SK-N-SH treated with all-trans-retinoic acid at 6 μM for 48 hours (cell line): ENCODE data around the gene RGS9.

ENCODE experiments used
- ATAC-seq: fragments of 200-7000 bp; cut with Tn5 transposase; 3 replicates; pipeline ENCODE4 v1.9.1; 2020; ENCODE audit warnings: mild to moderate bottlenecking, moderate library complexity
- ARNTL ChIP-seq: fragments of 450-650 bp; formaldehyde crosslinking; IDR thresholded peaks from 2 replicates; pipeline ENCODE4 v1.5.0; 2020; ENCODE audit warnings: low read depth, mild to moderate bottlenecking, moderate library complexity, borderline replicate concordance
- BACH2 ChIP-seq: fragments of 250-450 bp; sonication (Bioruptor Pico); IDR thresholded peaks from 2 replicates; pipeline ENCODE4 v1.9.0; 2021; ENCODE audit warnings: mild to moderate bottlenecking, borderline replicate concordance
- CSDC2 ChIP-seq: fragments of 250-450 bp; sonication (Bioruptor Pico); IDR thresholded peaks from 2 replicates; pipeline ENCODE4 v1.5.0; 2020; ENCODE audit warnings: mild to moderate bottlenecking, moderate library complexity
- ESRRG ChIP-seq: fragments of 250-450 bp; sonication (Bioruptor Pico); IDR thresholded peaks from 2 replicates; pipeline ENCODE4 v1.6.1; 2021; ENCODE audit warnings: mild to moderate bottlenecking
- GLIS3 ChIP-seq: fragments of 250-450 bp; sonication (Bioruptor Pico); IDR thresholded peaks from 2 replicates; pipeline ENCODE4 v1.5.0; 2020; ENCODE audit warnings: mild to moderate bottlenecking, moderate library complexity
- ISL1 ChIP-seq: fragments of 250-450 bp; sonication (Bioruptor Pico); IDR thresholded peaks from 2 replicates; pipeline ENCODE4 v2.1.2; 2022; ENCODE audit warnings: mild to moderate bottlenecking, moderate library complexity
- OSR1 ChIP-seq: fragments of 250-450 bp; sonication (Bioruptor Pico); IDR thresholded peaks from 2 replicates; pipeline ENCODE4 v1.8.0; 2022; ENCODE audit warnings: moderate library complexity, mild to moderate bottlenecking, inconsistent platforms
- PPARA ChIP-seq: fragments of 250-450 bp; sonication (Bioruptor Pico); IDR thresholded peaks from 2 replicates; pipeline ENCODE4 v1.5.0; 2020; ENCODE audit warnings: mild to moderate bottlenecking, borderline replicate concordance
- RARB ChIP-seq: fragments of 250-450 bp; sonication (Bioruptor Pico); IDR thresholded peaks from 2 replicates; pipeline ENCODE4 v1.8.0; 2021; ENCODE audit warnings: mild to moderate bottlenecking, moderate library complexity
- SNAI2 ChIP-seq: fragments of 250-450 bp; sonication (Bioruptor Pico); IDR thresholded peaks from 2 replicates; pipeline ENCODE4 v1.5.0; 2020; ENCODE audit warnings: mild to moderate bottlenecking, moderate library complexity
- TCF4 ChIP-seq: fragments of 250-450 bp; sonication (Bioruptor Pico); IDR thresholded peaks from 2 replicates; pipeline ENCODE4 v1.8.0; 2021; ENCODE audit warnings: mild to moderate bottlenecking, moderate library complexity, borderline replicate concordance
- TOX ChIP-seq: fragments of 250-450 bp; sonication (Bioruptor Pico); IDR thresholded peaks from 2 replicates; pipeline ENCODE4 v1.8.0; 2021; ENCODE audit warnings: mild to moderate bottlenecking, moderate library complexity, borderline replicate concordance
- ZC3H10 ChIP-seq: fragments of 250-450 bp; sonication (Bioruptor Pico); IDR thresholded peaks from 2 replicates; pipeline ENCODE4 v1.5.1; 2021; ENCODE audit warnings: mild to moderate bottlenecking, moderate library complexity
- ZFP3 ChIP-seq: fragments of 250-450 bp; sonication (Bioruptor Pico); IDR thresholded peaks from 2 replicates; pipeline ENCODE4 v1.5.0; 2020; ENCODE audit warnings: mild to moderate bottlenecking, moderate library complexity
- ZFP30 ChIP-seq: fragments of 450-650 bp; formaldehyde crosslinking; IDR thresholded peaks from 2 replicates; pipeline ENCODE4 v1.5.0; 2022; ENCODE audit warnings: mild to moderate bottlenecking, moderate library complexity
- ZNF565 ChIP-seq: fragments of 450-650 bp; formaldehyde crosslinking; conservative IDR thresholded peaks from 2 replicates; pipeline ENCODE4 v1.5.0; 2020; ENCODE audit warnings: low read depth, mild to moderate bottlenecking, moderate library complexity
- ZNF70 ChIP-seq: fragments of 450-650 bp; formaldehyde crosslinking; IDR thresholded peaks from 2 replicates; pipeline ENCODE4 v1.5.0; 2020; ENCODE audit warnings: mild to moderate bottlenecking, moderate library complexity
- ZNF8 ChIP-seq: fragments of 450-650 bp; formaldehyde crosslinking; IDR thresholded peaks from 2 replicates; pipeline ENCODE4 v1.5.0; 2020; ENCODE audit warnings: mild to moderate bottlenecking, moderate library complexity
- TF ChIP-seq, protein P1 (sequence below): fragments of 250-450 bp; sonication (Bioruptor Pico); IDR thresholded peaks from 2 replicates; pipeline ENCODE4 v1.8.0; 2020; ENCODE audit warnings: mild to moderate bottlenecking, moderate library complexity, borderline replicate concordance
- TF ChIP-seq, protein P2 (sequence below): fragments of 250-450 bp; sonication (Bioruptor Pico); IDR thresholded peaks from 2 replicates; pipeline ENCODE4 v1.5.1; 2020; ENCODE audit warnings: low read depth, mild to moderate bottlenecking, moderate library complexity
- TF ChIP-seq, protein P3 (sequence below): fragments of 250-450 bp; sonication (Bioruptor Pico); IDR thresholded peaks from 2 replicates; pipeline ENCODE4 v1.5.0; 2020; ENCODE audit warnings: mild to moderate bottlenecking, moderate library complexity
- TF ChIP-seq, protein P4 (sequence below): fragments of 250-450 bp; sonication (Bioruptor Pico); IDR thresholded peaks from 2 replicates; pipeline ENCODE4 v1.8.0; 2021; ENCODE audit warnings: low read depth, mild to moderate bottlenecking, moderate library complexity, borderline replicate concordance
- TF ChIP-seq, protein P5 (sequence below): fragments of 250-450 bp; sonication (Bioruptor Pico); IDR thresholded peaks from 2 replicates; pipeline ENCODE4 v1.5.1; 2021; ENCODE audit warnings: mild to moderate bottlenecking, moderate library complexity

The RGS9 gene

DNA sequence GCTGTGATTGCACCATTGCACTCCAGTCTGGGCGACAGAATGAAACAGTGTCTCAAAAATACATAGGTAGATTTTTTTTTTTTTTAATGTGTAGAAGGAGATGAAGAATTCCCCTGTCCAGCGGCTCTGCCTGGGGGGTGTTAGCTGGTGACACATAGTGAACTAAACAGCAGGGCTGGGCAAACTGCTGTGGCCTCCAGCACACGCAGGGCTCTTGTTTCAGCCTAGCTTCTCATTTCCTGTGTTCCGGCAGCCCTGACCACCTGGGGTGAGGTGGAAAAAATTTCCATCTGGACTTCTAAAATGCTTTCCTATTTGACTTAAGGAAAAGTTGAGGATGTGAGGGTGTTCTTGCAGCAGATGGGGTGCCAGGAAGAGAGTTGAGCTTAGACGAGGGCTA lies 33.3 kb upstream of the RGS9 start (continued):
- no peak for TF ChIP-seq TCF4 (CRISPR knock-in tag)

DNA sequence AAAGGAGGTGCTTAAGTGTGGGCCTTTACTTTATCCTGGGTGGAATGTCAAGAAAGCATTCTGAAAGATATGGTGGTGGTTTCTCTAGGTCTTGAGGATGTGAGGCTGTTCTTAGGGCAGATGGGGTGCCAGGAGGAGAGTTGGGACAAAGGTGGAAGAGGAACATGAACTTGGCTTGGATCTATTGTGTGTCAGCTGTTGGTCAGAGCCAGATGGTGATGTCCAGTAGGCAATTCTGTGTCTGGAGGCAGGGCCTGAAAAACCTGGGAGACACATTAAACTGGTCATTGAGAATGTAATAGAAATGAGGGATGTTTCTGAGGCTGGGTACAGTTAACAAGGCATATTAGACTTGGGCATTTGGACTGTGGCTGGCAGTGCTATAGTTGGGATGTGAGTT lies 32.6 kb upstream of the RGS9 start:
- TF ChIP-seq GLIS3 (CRISPR knock-in tag), result no peak
- TF ChIP-seq, protein P1, sequence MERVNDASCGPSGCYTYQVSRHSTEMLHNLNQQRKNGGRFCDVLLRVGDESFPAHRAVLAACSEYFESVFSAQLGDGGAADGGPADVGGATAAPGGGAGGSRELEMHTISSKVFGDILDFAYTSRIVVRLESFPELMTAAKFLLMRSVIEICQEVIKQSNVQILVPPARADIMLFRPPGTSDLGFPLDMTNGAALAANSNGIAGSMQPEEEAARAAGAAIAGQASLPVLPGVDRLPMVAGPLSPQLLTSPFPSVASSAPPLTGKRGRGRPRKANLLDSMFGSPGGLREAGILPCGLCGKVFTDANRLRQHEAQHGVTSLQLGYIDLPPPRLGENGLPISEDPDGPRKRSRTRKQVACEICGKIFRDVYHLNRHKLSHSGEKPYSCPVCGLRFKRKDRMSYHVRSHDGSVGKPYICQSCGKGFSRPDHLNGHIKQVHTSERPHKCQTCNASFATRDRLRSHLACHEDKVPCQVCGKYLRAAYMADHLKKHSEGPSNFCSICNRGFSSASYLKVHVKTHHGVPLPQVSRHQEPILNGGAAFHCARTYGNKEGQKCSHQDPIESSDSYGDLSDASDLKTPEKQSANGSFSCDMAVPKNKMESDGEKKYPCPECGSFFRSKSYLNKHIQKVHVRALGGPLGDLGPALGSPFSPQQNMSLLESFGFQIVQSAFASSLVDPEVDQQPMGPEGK (CRISPR knock-in tag), result no peak
- no peak for TF ChIP-seq ZC3H10 (CRISPR knock-in tag)
- no peak for TF ChIP-seq ZNF8
- no peak for TF ChIP-seq ARNTL
- no peak for TF ChIP-seq ZNF70
- TF ChIP-seq ZFP3, result no peak
- TF ChIP-seq CSDC2, result no peak
- TF ChIP-seq, protein P2, sequence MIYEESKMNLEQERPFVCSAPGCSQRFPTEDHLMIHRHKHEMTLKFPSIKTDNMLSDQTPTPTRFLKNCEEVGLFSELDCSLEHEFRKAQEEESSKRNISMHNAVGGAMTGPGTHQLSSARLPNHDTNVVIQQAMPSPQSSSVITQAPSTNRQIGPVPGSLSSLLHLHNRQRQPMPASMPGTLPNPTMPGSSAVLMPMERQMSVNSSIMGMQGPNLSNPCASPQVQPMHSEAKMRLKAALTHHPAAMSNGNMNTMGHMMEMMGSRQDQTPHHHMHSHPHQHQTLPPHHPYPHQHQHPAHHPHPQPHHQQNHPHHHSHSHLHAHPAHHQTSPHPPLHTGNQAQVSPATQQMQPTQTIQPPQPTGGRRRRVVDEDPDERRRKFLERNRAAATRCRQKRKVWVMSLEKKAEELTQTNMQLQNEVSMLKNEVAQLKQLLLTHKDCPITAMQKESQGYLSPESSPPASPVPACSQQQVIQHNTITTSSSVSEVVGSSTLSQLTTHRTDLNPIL, result no peak
- TF ChIP-seq RARB, result no peak
- no peak for TF ChIP-seq TCF4 (CRISPR knock-in tag)
- TF ChIP-seq BACH2 (CRISPR knock-in tag), result no peak
- TF ChIP-seq ESRRG (CRISPR knock-in tag), result no peak
- no peak for TF ChIP-seq PPARA (CRISPR knock-in tag)

DNA sequence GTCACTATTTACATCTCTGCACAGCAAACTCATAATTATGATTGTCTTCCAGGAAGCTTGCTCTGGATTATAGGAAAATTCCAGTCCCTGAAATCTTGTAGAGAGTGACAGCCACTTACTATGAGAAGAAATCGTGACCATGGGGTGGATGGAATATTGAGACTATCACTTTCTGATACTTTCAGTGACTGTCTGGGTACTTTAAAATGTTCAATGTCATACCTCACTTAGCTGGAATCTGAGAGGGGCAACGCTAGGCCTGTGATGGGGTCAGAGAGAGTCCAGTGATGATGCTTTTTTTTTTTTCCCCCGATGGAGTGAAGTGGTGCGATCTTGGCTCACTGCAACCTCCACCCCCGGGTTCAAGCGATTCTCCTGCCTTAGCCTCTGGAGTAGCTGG lies 32.2 kb upstream of the RGS9 start:
- no peak for ATAC-seq
- TF ChIP-seq SNAI2 (CRISPR knock-in tag) (no peak), TCF4 (CRISPR knock-in tag) (no peak), ZFP3 (no peak), ZNF70 (no peak), ZC3H10 (CRISPR knock-in tag) (no peak), GLIS3 (CRISPR knock-in tag) (no peak), OSR1 (CRISPR knock-in tag) (no peak), ZNF565 (no peak), PPARA (CRISPR knock-in tag) (no peak)
- TF ChIP-seq, protein P2, result no peak
- TF ChIP-seq, protein P3, sequence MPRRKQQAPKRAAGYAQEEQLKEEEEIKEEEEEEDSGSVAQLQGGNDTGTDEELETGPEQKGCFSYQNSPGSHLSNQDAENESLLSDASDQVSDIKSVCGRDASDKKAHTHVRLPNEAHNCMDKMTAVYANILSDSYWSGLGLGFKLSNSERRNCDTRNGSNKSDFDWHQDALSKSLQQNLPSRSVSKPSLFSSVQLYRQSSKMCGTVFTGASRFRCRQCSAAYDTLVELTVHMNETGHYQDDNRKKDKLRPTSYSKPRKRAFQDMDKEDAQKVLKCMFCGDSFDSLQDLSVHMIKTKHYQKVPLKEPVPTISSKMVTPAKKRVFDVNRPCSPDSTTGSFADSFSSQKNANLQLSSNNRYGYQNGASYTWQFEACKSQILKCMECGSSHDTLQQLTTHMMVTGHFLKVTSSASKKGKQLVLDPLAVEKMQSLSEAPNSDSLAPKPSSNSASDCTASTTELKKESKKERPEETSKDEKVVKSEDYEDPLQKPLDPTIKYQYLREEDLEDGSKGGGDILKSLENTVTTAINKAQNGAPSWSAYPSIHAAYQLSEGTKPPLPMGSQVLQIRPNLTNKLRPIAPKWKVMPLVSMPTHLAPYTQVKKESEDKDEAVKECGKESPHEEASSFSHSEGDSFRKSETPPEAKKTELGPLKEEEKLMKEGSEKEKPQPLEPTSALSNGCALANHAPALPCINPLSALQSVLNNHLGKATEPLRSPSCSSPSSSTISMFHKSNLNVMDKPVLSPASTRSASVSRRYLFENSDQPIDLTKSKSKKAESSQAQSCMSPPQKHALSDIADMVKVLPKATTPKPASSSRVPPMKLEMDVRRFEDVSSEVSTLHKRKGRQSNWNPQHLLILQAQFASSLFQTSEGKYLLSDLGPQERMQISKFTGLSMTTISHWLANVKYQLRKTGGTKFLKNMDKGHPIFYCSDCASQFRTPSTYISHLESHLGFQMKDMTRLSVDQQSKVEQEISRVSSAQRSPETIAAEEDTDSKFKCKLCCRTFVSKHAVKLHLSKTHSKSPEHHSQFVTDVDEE (CRISPR knock-in tag), result no peak

More for the DNA sequence above, 32.6 kb upstream of the RGS9 start:
- ATAC-seq, result no peak

DNA sequence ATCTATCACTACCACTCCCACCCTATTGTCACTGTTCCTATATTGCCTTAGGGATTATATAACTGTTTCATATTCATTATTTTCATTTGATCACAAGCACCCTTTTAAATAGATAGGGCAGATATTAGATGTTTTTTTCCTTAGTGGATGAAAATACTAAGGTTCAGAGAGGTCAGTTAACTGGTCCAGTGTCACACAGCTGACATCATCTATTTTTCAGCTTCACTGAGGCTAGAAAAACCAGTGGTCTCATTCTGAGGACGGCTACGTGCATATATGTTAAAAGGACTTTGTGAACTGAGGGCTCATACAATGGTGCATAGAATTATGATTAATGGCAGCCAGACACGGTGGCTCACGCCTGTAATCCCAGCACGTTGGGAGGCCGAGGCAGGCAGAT lies 29.0 kb upstream of the RGS9 start:
- no peak for ATAC-seq
- no peak for TF ChIP-seq ZFP30
- TF ChIP-seq BACH2 (CRISPR knock-in tag), result no peak
- no peak for TF ChIP-seq TOX (CRISPR knock-in tag)
- no peak for TF ChIP-seq ZNF70
- TF ChIP-seq GLIS3 (CRISPR knock-in tag), result no peak
- no peak for TF ChIP-seq SNAI2 (CRISPR knock-in tag)
- TF ChIP-seq ESRRG (CRISPR knock-in tag), result no peak
- no peak for TF ChIP-seq RARB
- no peak for TF ChIP-seq ZC3H10 (CRISPR knock-in tag)
- TF ChIP-seq, protein P4, sequence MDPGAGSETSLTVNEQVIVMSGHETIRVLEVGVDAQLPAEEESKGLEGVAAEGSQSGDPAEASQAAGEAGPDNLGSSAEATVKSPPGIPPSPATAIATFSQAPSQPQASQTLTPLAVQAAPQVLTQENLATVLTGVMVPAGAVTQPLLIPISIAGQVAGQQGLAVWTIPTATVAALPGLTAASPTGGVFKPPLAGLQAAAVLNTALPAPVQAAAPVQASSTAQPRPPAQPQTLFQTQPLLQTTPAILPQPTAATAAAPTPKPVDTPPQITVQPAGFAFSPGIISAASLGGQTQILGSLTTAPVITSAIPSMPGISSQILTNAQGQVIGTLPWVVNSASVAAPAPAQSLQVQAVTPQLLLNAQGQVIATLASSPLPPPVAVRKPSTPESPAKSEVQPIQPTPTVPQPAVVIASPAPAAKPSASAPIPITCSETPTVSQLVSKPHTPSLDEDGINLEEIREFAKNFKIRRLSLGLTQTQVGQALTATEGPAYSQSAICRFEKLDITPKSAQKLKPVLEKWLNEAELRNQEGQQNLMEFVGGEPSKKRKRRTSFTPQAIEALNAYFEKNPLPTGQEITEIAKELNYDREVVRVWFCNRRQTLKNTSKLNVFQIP, result no peak
- TF ChIP-seq ARNTL, result no peak
- TF ChIP-seq, protein P5, sequence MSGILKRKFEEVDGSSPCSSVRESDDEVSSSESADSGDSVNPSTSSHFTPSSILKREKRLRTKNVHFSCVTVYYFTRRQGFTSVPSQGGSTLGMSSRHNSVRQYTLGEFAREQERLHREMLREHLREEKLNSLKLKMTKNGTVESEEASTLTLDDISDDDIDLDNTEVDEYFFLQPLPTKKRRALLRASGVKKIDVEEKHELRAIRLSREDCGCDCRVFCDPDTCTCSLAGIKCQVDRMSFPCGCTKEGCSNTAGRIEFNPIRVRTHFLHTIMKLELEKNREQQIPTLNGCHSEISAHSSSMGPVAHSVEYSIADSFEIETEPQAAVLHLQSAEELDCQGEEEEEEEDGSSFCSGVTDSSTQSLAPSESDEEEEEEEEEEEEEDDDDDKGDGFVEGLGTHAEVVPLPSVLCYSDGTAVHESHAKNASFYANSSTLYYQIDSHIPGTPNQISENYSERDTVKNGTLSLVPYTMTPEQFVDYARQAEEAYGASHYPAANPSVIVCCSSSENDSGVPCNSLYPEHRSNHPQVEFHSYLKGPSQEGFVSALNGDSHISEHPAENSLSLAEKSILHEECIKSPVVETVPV, result no peak
- TF ChIP-seq TCF4 (CRISPR knock-in tag), result no peak
- no peak for TF ChIP-seq OSR1 (CRISPR knock-in tag)
- TF ChIP-seq, protein P2, result no peak
- TF ChIP-seq ISL1, result no peak
- TF ChIP-seq ZFP3, result no peak
